Spleen (tissue), 11 donors: ENCODE measurements around the gene FEZ2. TPM values are rescaled to one million over a fixed set of nuclear protein-coding genes. Genes with fewer than 3 reads are reported as not detected.

Experiments used
- DNase-seq: peaks from one replicate; pipeline ENCODE4 v3.0.0-alpha.2; 2020
- H3K27ac ChIP-seq, 8 donors: fragments of 200-600 bp; sonication (generic) in 7 of 8; 1 replicate in 4 of 8; 2 replicates in 4 of 8; pipeline versions ENCODE4 v1.5.0 to v1.8.0; 2016 to 2021; ENCODE audit warnings: inconsistent platforms in 4 of 8, mild to moderate bottlenecking in 4 of 8, moderate library complexity in 1 of 8
- H3K27me3 ChIP-seq, 7 donors: fragments of 200-600 bp; sonication (generic) in 6 of 7; replicated peaks in 1 of 7; 1 replicate in 4 of 7; 2 replicates in 3 of 7; pipeline versions ENCODE4 v1.5.0 to v1.8.0; 2016 to 2021; ENCODE audit warnings: inconsistent platforms in 3 of 7, mild to moderate bottlenecking in 1 of 7
- H3K36me3 ChIP-seq, 6 donors: fragments of 200-600 bp; sonication (generic) in 5 of 6; 1 replicate in 4 of 6; 2 replicates in 2 of 6; pipeline versions ENCODE4 v1.5.0 to v1.8.0; 2016 to 2021; ENCODE audit warnings: inconsistent platforms in 2 of 6
- H3K4me1 ChIP-seq, 6 donors: fragments of 200-600 bp; sonication (generic) in 5 of 6; 1 replicate in 3 of 6; 2 replicates in 3 of 6; pipeline versions ENCODE4 v1.5.0 to v1.8.0; 2016 to 2021; ENCODE audit warnings: inconsistent platforms in 3 of 6
- H3K4me3 ChIP-seq, 8 donors: fragments of 200-600 bp; sonication (generic) in 7 of 8; 1 replicate in 4 of 8; 2 replicates in 4 of 8; pipeline versions ENCODE4 v1.5.0 to v1.8.0; 2016 to 2021; ENCODE audit warnings: inconsistent platforms in 4 of 8, mild to moderate bottlenecking in 4 of 8, moderate library complexity in 2 of 8
- H3K9me3 ChIP-seq, 8 donors: fragments of 200-600 bp; sonication (generic) in 7 of 8; 1 replicate in 4 of 8; 2 replicates in 4 of 8; pipeline versions ENCODE4 v1.5.0 to v1.8.0; 2016 to 2021; ENCODE audit warnings: inconsistent platforms in 4 of 8
- CTCF ChIP-seq, 11 experiments: fragments of 200-600 bp in 7 of 11; fragments of 450-650 bp in 4 of 11; sonication (generic) in 4 of 11; IDR thresholded peaks in 8 of 11; conservative IDR thresholded peaks in 3 of 11; 1 replicate in 7 of 11; 2 replicates in 4 of 11; pipeline versions ENCODE4 v1.4.0 to v1.8.0; 2016 to 2021; ENCODE audit warnings: antibody characterized with exemption in 11 of 11, inconsistent platforms in 4 of 11, mild to moderate bottlenecking in 1 of 11
- POLR2A ChIP-seq, 3 donors: fragments of 450-650 bp; IDR thresholded peaks; one replicate each; pipeline ENCODE4 v1.5.1; 2017; ENCODE audit warnings: antibody characterized with exemption in 3 of 3, mild to moderate bottlenecking in 1 of 3
- POLR2AphosphoS5 ChIP-seq, 3 donors: sonication (generic); formaldehyde crosslinking; IDR thresholded peaks; one replicate each; pipeline ENCODE4 v1.5.1; 2017; ENCODE audit warnings: antibody characterized with exemption in 3 of 3
- intact Hi-C: fragments of 100-400 bp; cut with DNase I; formaldehyde crosslinking; loops from one replicate; pipeline ENCODE4 v1.15.0; 2023; ENCODE audit warnings: low total_unique reads
- polyA plus RNA-seq, 3 donors: library from polyadenylated mRNA; stranded (reverse); fragments of 200-250 nt; gene quantifications; one replicate each; pipeline ENCODE4 v1.2.1, GENCODE V29; 2013
- total RNA-seq, 7 donors: library from RNA; depleted of rRNA in 3 of 7; stranded (reverse); fragments of >200 nt in 3 of 7; fragmentation: NEBNext Ultra II Directional in 4 of 7; extraction: Animal tissue kit (Norgen Biotek cat#: 25700) in 4 of 7; gene quantifications; one replicate each; pipeline versions ENCODE4 v1.1.0 to v1.2.1, GENCODE V29; 2016 to 2021
- donor health status: healthy with polysubstance abuse.
- donor health status: DM: no; HTN: no; CAD: no; lungs with moderate emphysema.
- donor health status: DM: no; HTN: no; CAD: no.
- donor health status: Bipolar disorder and iron deficiency.
- donor health status: healthy.
- donor health status: DM: no; HTN: no; CAD: no.
- donor health status: DM: yes; HTN: yes; CAD: no.

FEZ2 gene
- total and polyA plus RNA-seq, 10 donors: 12.2 to 76.9 (median 57.1) TPM

- DNase-seq: no peak
- intact Hi-C loops: loop anchor here (5.0 kb wide), 1 partner anchor 155 kb away; no protein-coding TSS in a partner anchor
Measured at GRCh38 chr2:36507408-36507812, 90.6 kb downstream of the FEZ2 start.

More at GRCh38 chr2:36507408-36507812, 90.6 kb downstream of the FEZ2 start:
- Histone ChIP-seq H3K36me3 (peaks cover 0 to 51% (median 14%) of the 10 kb centered on the region in 6 donors), H3K4me3 (no peak overlapping the region), H3K27ac (no peak overlapping the region), H3K27me3 (no peaks in the 10 kb centered on the region), H3K4me1 (no peaks in the 10 kb centered on the region), H3K9me3 (no peaks in the 10 kb centered on the region)
- peak in 1 of 3 donors; percentile 38 for TF ChIP-seq POLR2AphosphoS5 (IDR thresholded peaks at IDR 0.05)
- TF ChIP-seq CTCF (IDR thresholded peaks at IDR 0.05 in 8 of 11, conservative IDR thresholded peaks at IDR 0.05 in 3 of 11): peak in 10 of 11 experiments; percentile 8 to 76 (median 60)
- TF ChIP-seq POLR2A (IDR thresholded peaks at IDR 0.05): no peak

Other genes starting within 250 kb of the FEZ2 start
- gene CRIM1, start 242.4 kb downstream of the FEZ2 start, total RNA-seq: 100 to 1,000 TPM in 6 of 7 donors, 10 to 100 TPM in 1; 91.5 to 213 (median 120) TPM
- gene CRIM1, start 242.4 kb downstream of the FEZ2 start, polyA plus RNA-seq: 10 to 100 TPM in 1 of 3 donors, 1 to 10 TPM in 2; 7.1 to 14.1 (median 7.1) TPM
- gene VIT, start 98.5 kb upstream of the FEZ2 start, total RNA-seq: under 1 TPM in 1 of 7 donors, not detected in 6; 0.66 TPM
- gene VIT, start 98.5 kb upstream of the FEZ2 start, polyA plus RNA-seq: under 1 TPM; 0.05 to 0.74 (median 0.11) TPM